ENCODE data around the gene SHE. TPM values are rescaled to one million over a fixed set of nuclear protein-coding genes. Genes with fewer than 3 reads are reported as not detected.

The SHE gene
- total RNA-seq, 4 donors from 2014 or later: 0.19 to 13.4 (median 4.1) TPM

DNA sequence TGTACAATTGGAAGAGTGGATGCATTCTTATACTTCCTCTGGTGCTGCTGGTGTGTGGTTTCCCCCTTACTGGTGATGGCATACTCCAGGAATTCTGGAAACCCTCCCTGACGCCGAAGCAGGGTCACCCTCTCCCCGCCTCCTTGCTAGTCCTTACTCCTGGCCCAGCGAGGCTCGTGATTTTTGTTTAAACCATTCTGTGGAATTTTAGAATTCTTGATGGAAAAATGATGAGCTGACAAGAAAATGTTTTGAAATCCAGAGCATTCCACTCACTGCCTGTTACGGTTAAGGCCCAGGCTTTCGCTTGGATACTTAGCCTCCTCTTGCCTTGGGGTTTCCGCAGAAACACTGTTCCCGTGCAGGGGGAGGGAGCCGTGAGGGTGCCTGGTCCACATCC, 55.9 kb downstream of the SHE start:
- intact Hi-C loops (cut with DNase I): no loop called here
- Histone ChIP-seq H3K27me3 (no peaks in the 10 kb centered on the region), H3K4me3 (no peak overlapping the region), H3K36me3 (peaks cover 0 to 67% (median 14%) of the 10 kb centered on the region in 3 donors), H3K4me1 (peaks cover 7 to 65% (median 18%) of the 10 kb centered on the region in 3 donors), H3K9me3 (no peaks in the 10 kb centered on the region), H3K27ac (peak overlapping the region; percentile 28 to 84 (median 77))
- no peak for TF ChIP-seq POLR2A (IDR thresholded peaks at IDR 0.05)
- TF ChIP-seq, protein P1, sequence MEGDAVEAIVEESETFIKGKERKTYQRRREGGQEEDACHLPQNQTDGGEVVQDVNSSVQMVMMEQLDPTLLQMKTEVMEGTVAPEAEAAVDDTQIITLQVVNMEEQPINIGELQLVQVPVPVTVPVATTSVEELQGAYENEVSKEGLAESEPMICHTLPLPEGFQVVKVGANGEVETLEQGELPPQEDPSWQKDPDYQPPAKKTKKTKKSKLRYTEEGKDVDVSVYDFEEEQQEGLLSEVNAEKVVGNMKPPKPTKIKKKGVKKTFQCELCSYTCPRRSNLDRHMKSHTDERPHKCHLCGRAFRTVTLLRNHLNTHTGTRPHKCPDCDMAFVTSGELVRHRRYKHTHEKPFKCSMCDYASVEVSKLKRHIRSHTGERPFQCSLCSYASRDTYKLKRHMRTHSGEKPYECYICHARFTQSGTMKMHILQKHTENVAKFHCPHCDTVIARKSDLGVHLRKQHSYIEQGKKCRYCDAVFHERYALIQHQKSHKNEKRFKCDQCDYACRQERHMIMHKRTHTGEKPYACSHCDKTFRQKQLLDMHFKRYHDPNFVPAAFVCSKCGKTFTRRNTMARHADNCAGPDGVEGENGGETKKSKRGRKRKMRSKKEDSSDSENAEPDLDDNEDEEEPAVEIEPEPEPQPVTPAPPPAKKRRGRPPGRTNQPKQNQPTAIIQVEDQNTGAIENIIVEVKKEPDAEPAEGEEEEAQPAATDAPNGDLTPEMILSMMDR (IDR thresholded peaks at IDR 0.05): no peak
- WGBS, 2 donors: 49 to 85% methylated on average over 10 of the region's 10 CpGs
- no peak for DNase-seq

- no peak overlapping the region for H3K4me3 ChIP-seq
- H3K36me3 ChIP-seq: peaks cover 0 to 60% (median 3%) of the 10 kb centered on the region in 3 donors
- no peaks in the 10 kb centered on the region for H3K27me3 ChIP-seq
- intact Hi-C loops (cut with DNase I): no loop called here
- peak overlapping the region; percentile 19 to 79 (median 63) for H3K27ac ChIP-seq
- no peak for DNase-seq
- peaks cover 7 to 75% (median 18%) of the 10 kb centered on the region in 3 donors for H3K4me1 ChIP-seq
- TF ChIP-seq, protein P1 (IDR thresholded peaks at IDR 0.05): no peak
- TF ChIP-seq POLR2A (IDR thresholded peaks at IDR 0.05): no peak
- H3K9me3 ChIP-seq: no peaks in the 10 kb centered on the region
- 40% methylated on average over 2 to 6 of the region's 7 CpGs for WGBS, 2 donors
Measured at GRCh38 chr1:154445040-154445472, 57.2 kb downstream of the SHE start.

DNA sequence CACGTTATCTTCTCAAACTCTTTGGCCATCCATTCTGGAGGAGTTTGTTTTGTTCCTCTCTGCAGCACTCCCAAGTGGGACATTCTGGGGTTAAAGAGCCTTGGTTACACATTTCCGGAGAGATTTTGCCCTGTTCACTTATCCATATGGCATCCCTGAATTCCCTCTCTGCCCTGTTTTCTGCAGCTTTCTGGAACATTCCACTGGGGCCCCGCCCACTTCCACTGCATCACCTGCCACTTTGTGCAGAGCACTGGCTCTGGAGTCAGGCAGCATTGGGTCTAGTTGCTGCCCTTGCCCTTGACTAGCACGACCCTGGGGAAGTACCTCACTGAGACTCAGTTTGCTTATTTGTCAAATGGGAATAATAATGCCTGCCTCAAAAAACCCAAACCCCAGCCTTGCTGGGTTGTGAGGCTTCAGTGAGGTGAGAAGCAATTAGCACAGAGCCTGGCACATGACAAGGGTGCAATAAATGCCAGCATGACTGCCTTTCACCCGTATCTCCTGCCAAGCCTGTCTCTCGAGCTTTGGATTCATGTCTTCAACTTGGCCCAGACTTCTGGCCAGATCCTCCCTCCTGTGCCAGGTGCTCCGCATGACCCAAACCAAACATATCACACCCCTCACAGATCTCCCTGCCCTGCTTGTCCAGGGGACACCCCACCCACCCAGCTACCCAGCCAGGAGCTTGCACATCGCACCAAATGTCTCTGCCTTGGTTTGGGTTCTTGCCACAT, 58.8 kb downstream of the SHE start:
- TF ChIP-seq, protein P1 (IDR thresholded peaks at IDR 0.05): no peak
- no peak for TF ChIP-seq POLR2A (IDR thresholded peaks at IDR 0.05)
- intact Hi-C loops (cut with DNase I): no loop called here
- DNase-seq: no peak
- no peaks in the 10 kb centered on the region for H3K9me3 ChIP-seq
- H3K27ac ChIP-seq: peak overlapping the region in 3 of 4 donors; percentile 1 to 50 (median 16)
- H3K4me3 ChIP-seq: no peak overlapping the region
- 71 to 78% methylated on average over 7 to 8 of the region's 8 CpGs for WGBS, 2 donors
- H3K27me3 ChIP-seq: no peaks in the 10 kb centered on the region
- H3K4me1 ChIP-seq: peaks cover 7 to 86% (median 23%) of the 10 kb centered on the region in 3 donors
- H3K36me3 ChIP-seq: peaks cover 0 to 50% (median 2%) of the 10 kb centered on the region in 3 donors

DNA sequence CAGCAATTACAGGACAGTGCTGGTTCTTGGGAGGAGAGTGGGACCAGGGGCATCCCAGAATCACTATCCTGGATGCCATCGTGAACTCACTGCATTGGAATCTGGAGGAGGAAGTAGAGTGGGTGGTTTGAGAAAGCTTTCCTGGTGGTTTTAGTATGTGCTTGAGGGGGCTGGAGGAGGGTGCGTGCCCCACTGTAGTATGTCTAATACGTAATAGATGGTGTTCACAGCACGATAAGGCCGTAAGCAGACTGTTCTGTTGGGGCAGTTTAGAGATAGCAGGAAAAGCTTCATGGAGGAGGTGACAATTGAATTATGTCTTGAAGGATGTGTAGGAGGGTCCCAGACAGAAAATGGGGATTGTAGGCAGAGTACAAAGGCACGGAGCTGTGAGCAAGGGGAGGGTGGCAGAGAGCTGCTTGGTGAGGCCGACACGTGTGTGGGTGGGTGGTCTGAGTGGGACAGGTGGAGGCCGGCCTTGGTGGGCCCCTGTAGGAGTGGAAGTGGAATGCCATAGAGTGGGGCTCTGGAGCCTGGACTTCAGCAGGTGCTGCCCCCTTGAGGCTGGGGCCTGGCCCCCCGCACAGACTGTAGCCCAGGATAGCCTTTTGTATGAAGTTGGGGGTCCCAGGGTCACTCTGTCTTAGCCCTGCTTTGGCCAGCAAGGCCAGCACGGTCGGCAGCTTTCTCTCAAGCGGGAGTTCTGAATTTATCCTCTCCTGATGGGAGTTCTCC, 60.0 kb downstream of the SHE start:
- intact Hi-C loops (cut with DNase I): no loop called here
- no peaks in the 10 kb centered on the region for H3K27me3 ChIP-seq
- no peaks in the 10 kb centered on the region for H3K9me3 ChIP-seq
- 86 to 91% methylated on average over 13 of the region's 13 CpGs for WGBS, 2 donors
- TF ChIP-seq, protein P1 (IDR thresholded peaks at IDR 0.05): peak in 3 of 6 experiments; percentile 13 to 31 (median 14)
- TF ChIP-seq POLR2A (IDR thresholded peaks at IDR 0.05): no peak
- no peak for DNase-seq
- peaks cover 0 to 49% (median 0%) of the 10 kb centered on the region in 3 donors for H3K36me3 ChIP-seq
- H3K4me1 ChIP-seq: peaks cover 7 to 85% (median 18%) of the 10 kb centered on the region in 3 donors
- peak overlapping the region in 2 of 4 donors; percentile 47 to 50 for H3K27ac ChIP-seq
- no peak overlapping the region for H3K4me3 ChIP-seq
